ENCODE measurements around the gene KIR2DL3.
"Not testable (repeated sequence)": the region's sequence is repeated elsewhere in the genome, so short reads cannot be mapped to it uniquely, and the experiment has no call there.

KIR2DL3 gene

GRCh38 chr19:54738306-54738705, at the start of gene KIR2DL3:
Gene KIR2DL3 (plus strand): TSS chr19:54738513. CDS start chr19:54738546, 33 bp downstream.
- H3K27ac ChIP-seq; DNase-seq (ENCODE audit: low read depth, low spot score); H3K36me3 ChIP-seq (ENCODE audit: insufficient read depth, low read length); H3K9me3 ChIP-seq (ENCODE audit: low read depth, low read length); H3K9ac ChIP-seq (ENCODE audit: insufficient read length); H3K4me3 ChIP-seq: not testable (repeated sequence)

- no peak for TF ChIP-seq EZH2 (IDR thresholded peaks at IDR 0.05)
- TF ChIP-seq FOXP2 (optimal IDR thresholded peaks at IDR 0.05; ENCODE audit: control extremely low read depth, extremely low read length, insufficient read depth) = no peak
- no peak for TF ChIP-seq POLR2AphosphoS5 (IDR thresholded peaks at IDR 0.05; ENCODE audit: borderline replicate concordance, low read depth, low read length)
- no peak overlapping the region for H3K9ac ChIP-seq (ENCODE audit: insufficient read length)
- no peak overlapping the region for H3K27ac ChIP-seq
- H3K36me3 ChIP-seq (ENCODE audit: insufficient read depth, low read length) = no peaks in the 10 kb centered on the region
- no peaks in the 10 kb centered on the region for H3K9me3 ChIP-seq (ENCODE audit: low read depth, low read length)
- DNase-seq (ENCODE audit: low read depth, low spot score) = no peak
- no peak overlapping the region for H3K4me3 ChIP-seq
Measured at GRCh38 chr19:54691582-54692297, 46.6 kb upstream of the KIR2DL3 start.

GRCh38 chr19:54692298-54692615, 46.1 kb upstream of the KIR2DL3 start:
- Histone ChIP-seq H3K9ac (ENCODE audit: insufficient read length) (no peak overlapping the region), H3K9me3 (ENCODE audit: low read depth, low read length) (no peaks in the 10 kb centered on the region), H3K36me3 (ENCODE audit: insufficient read depth, low read length) (no peaks in the 10 kb centered on the region), H3K27ac (no peak overlapping the region), H3K4me3 (no peak overlapping the region)
- TF ChIP-seq EZH2 (IDR thresholded peaks at IDR 0.05) = no peak
- no peak for TF ChIP-seq POLR2AphosphoS5 (IDR thresholded peaks at IDR 0.05; ENCODE audit: borderline replicate concordance, low read depth, low read length)
- no peak for TF ChIP-seq FOXP2 (optimal IDR thresholded peaks at IDR 0.05; ENCODE audit: control extremely low read depth, extremely low read length, insufficient read depth)
- DNase-seq (ENCODE audit: low read depth, low spot score) = no peak

- Histone ChIP-seq H3K27ac (no peak overlapping the region), H3K9me3 (ENCODE audit: low read depth, low read length) (no peaks in the 10 kb centered on the region), H3K9ac (ENCODE audit: insufficient read length) (no peak overlapping the region), H3K4me3 (no peak overlapping the region), H3K36me3 (ENCODE audit: insufficient read depth, low read length) (no peaks in the 10 kb centered on the region)
- TF ChIP-seq FOXP2 (optimal IDR thresholded peaks at IDR 0.05; ENCODE audit: control extremely low read depth, extremely low read length, insufficient read depth) (no peak), EZH2 (IDR thresholded peaks at IDR 0.05) (no peak), POLR2AphosphoS5 (IDR thresholded peaks at IDR 0.05; ENCODE audit: borderline replicate concordance, low read depth, low read length) (no peak)
- DNase-seq (ENCODE audit: low read depth, low spot score) = no peak
Measured at GRCh38 chr19:54694648-54695047, 43.7 kb upstream of the KIR2DL3 start.

GRCh38 chr19:54696117-54696548, 42.2 kb upstream of the KIR2DL3 start:
- Histone ChIP-seq H3K36me3 (ENCODE audit: insufficient read depth, low read length) (no peaks in the 10 kb centered on the region), H3K9me3 (ENCODE audit: low read depth, low read length) (no peaks in the 10 kb centered on the region), H3K9ac (ENCODE audit: insufficient read length) (no peak overlapping the region), H3K4me3 (no peak overlapping the region), H3K27ac (no peak overlapping the region)
- no peak for DNase-seq (ENCODE audit: low read depth, low spot score)
- TF ChIP-seq POLR2AphosphoS5 (IDR thresholded peaks at IDR 0.05; ENCODE audit: borderline replicate concordance, low read depth, low read length) = no peak
- TF ChIP-seq FOXP2 (optimal IDR thresholded peaks at IDR 0.05; ENCODE audit: control extremely low read depth, extremely low read length, insufficient read depth) = no peak
- no peak for TF ChIP-seq EZH2 (IDR thresholded peaks at IDR 0.05)

GRCh38 chr19:54696766-54697165, 41.5 kb upstream of the KIR2DL3 start:
- no peak for TF ChIP-seq EZH2 (IDR thresholded peaks at IDR 0.05)
- no peak for TF ChIP-seq POLR2AphosphoS5 (IDR thresholded peaks at IDR 0.05; ENCODE audit: borderline replicate concordance, low read depth, low read length)
- TF ChIP-seq FOXP2 (optimal IDR thresholded peaks at IDR 0.05; ENCODE audit: control extremely low read depth, extremely low read length, insufficient read depth) = no peak
- no peak overlapping the region for H3K9ac ChIP-seq (ENCODE audit: insufficient read length)
- no peak overlapping the region for H3K4me3 ChIP-seq
- no peaks in the 10 kb centered on the region for H3K36me3 ChIP-seq (ENCODE audit: insufficient read depth, low read length)
- H3K27ac ChIP-seq = no peak overlapping the region
- H3K9me3 ChIP-seq (ENCODE audit: low read depth, low read length) = no peaks in the 10 kb centered on the region
- DNase-seq (ENCODE audit: low read depth, low spot score) = no peak

- not testable (repeated sequence) for H3K9ac ChIP-seq (ENCODE audit: insufficient read length); H3K27ac ChIP-seq
Measured at GRCh38 chr19:54697716-54698115, 40.6 kb upstream of the KIR2DL3 start.

GRCh38 chr19:54704928-54705327, 33.4 kb upstream of the KIR2DL3 start:
- no peak for DNase-seq (ENCODE audit: low read depth, low spot score)
- no peaks in the 10 kb centered on the region for H3K36me3 ChIP-seq (ENCODE audit: insufficient read depth, low read length)
- TF ChIP-seq POLR2AphosphoS5 (IDR thresholded peaks at IDR 0.05; ENCODE audit: borderline replicate concordance, low read depth, low read length) = no peak
- no peak for TF ChIP-seq FOXP2 (optimal IDR thresholded peaks at IDR 0.05; ENCODE audit: control extremely low read depth, extremely low read length, insufficient read depth)
- TF ChIP-seq EZH2 (IDR thresholded peaks at IDR 0.05) = no peak
- H3K27ac ChIP-seq = no peak overlapping the region
- H3K9me3 ChIP-seq (ENCODE audit: low read depth, low read length) = no peaks in the 10 kb centered on the region
- H3K4me3 ChIP-seq = no peak overlapping the region
- no peak overlapping the region for H3K9ac ChIP-seq (ENCODE audit: insufficient read length)

More at GRCh38 chr19:54697716-54698115, 40.6 kb upstream of the KIR2DL3 start:
- not testable (repeated sequence) for H3K36me3 ChIP-seq (ENCODE audit: insufficient read depth, low read length); H3K4me3 ChIP-seq; DNase-seq (ENCODE audit: low read depth, low spot score); H3K9me3 ChIP-seq (ENCODE audit: low read depth, low read length)

GRCh38 chr19:54707962-54708361, 30.4 kb upstream of the KIR2DL3 start:
- no peak overlapping the region for H3K27ac ChIP-seq
- H3K4me3 ChIP-seq = no peak overlapping the region
- TF ChIP-seq FOXP2 (optimal IDR thresholded peaks at IDR 0.05; ENCODE audit: control extremely low read depth, extremely low read length, insufficient read depth) = no peak
- TF ChIP-seq POLR2AphosphoS5 (IDR thresholded peaks at IDR 0.05; ENCODE audit: borderline replicate concordance, low read depth, low read length) = no peak
- TF ChIP-seq EZH2 (IDR thresholded peaks at IDR 0.05) = no peak
- no peak for DNase-seq (ENCODE audit: low read depth, low spot score)
- H3K9me3 ChIP-seq (ENCODE audit: low read depth, low read length) = no peaks in the 10 kb centered on the region
- no peak overlapping the region for H3K9ac ChIP-seq (ENCODE audit: insufficient read length)
- no peaks in the 10 kb centered on the region for H3K36me3 ChIP-seq (ENCODE audit: insufficient read depth, low read length)
